ENCODE measurements around the gene SV2B.

- no peak for TF ChIP-seq POLR2A (IDR thresholded peaks at IDR 0.05; ENCODE audit: low read length)
- TF ChIP-seq BCL3 (IDR thresholded peaks at IDR 0.05): no peak
- no peak for TF ChIP-seq ESRRA (IDR thresholded peaks at IDR 0.05; ENCODE audit: borderline replicate concordance, low read length)
- no peak for TF ChIP-seq MYC (IDR thresholded peaks at IDR 0.05; ENCODE audit: borderline replicate concordance, low read length)
- TF ChIP-seq CTCF (IDR thresholded peaks at IDR 0.05): no peak
Observed at GRCh38 chr15:91133511-91133910, 33.5 kb downstream of the SV2B start.
